Inflammatory macrophage (primary cell): Measurements from ENCODE around the gene ACKR1.
A peak's percentile ranks its signal among the peaks of the same experiment; 100 is the strongest.

Experiments used
- DNase-seq, 2 donors: peaks; one replicate each; pipeline ENCODE4 v3.0.0-alpha.2; 2020 to 2022

ACKR1 gene

DNA sequence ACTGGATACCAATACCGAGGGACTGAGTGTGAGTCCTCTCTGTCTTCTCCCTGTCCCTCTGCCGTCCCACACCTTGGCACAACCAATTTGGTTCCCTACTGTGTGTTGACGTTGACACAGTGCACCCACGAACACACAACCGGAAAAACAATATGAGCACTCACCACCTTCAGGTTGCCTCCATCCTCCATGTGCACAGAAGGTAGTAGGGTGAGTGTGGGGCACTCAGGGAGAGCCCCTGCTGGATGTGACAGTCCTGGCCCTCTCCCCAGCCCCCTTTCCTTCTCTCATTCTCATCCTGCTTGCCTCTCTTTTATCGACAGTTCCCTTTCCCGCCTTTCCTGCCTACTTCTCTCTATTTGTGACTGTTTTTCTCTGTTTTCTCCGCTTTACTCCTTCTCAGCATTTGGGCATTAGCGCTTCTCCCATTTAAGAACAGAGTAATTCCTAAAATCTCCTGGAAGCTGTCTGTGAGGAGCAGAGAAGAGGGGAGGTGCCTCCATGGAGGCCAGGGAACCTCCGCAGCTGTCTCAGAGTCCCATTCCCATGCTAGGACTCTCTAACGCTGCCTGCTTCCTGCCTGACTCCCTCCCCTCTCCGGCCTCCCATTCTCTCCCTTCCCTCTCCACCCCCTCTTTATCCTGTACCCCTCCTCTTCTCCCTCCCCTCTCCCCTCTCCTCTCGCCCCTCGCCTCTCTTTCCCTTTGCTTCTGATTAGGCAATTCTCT, 16.9 kb upstream of the ACKR1 start:
- no peak for DNase-seq

DNA sequence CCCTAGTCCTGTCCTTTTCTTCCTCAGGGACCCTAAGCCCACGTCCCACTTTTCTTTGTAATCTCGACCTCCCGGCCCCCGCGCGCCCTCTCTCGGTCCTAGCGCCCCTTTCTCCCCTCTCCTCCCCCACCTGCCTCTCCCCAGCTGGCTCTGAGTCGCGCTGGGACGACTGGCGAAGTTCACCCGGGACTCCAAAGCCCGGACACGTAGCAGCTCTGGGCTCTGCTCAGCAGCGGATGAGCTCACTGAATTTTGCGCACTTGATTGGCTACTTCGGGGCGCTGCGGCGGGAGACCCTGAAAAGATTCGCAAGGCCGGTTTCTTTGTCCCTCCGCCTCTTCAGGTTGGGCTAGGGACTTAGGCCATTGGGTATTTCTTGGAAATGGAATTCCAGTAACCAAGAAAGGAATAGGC, 16.3 kb upstream of the ACKR1 start:
- peak; percentile 47 to 48 for DNase-seq

DNA sequence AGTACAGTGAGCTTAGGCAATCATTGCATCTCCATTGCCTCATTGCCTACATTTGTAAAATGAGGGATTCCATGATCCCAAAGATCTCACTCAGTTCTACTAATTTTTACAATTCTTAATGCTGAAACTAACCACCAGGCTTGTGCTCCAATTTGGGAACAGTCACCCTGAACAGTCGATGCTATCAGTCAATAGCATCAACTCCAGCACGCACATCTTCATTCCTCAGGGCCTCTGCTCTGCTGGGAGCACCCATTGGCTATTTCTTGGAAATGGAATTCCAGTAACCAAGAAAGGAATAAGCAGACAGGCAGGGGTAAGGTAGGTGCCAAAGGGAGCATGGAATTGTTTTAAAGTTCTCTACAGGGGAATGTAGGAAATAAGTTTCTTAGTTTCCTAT, 14.2 kb upstream of the ACKR1 start:
- DNase-seq, result no peak

DNA sequence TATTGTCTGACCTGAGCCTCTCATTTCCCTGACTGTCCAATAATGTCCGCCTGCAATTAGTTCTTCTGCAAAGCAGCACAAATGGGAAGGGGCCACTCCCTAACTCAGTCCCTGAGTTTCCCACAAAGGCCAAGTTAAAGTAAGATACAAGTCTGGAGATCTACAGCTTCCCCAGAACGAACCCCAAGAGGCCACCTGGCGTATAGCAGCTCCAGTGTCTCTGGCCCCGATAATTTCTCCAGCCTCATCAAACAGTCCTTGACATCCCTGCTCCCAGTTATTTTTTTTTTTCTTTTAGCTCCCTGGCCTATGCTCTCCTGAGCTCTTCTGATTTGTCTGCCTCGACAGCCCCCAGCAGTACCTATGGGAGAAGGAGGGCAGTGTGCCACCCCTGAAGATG, 8.1 kb upstream of the ACKR1 start:
- DNase-seq, result no peak

DNA sequence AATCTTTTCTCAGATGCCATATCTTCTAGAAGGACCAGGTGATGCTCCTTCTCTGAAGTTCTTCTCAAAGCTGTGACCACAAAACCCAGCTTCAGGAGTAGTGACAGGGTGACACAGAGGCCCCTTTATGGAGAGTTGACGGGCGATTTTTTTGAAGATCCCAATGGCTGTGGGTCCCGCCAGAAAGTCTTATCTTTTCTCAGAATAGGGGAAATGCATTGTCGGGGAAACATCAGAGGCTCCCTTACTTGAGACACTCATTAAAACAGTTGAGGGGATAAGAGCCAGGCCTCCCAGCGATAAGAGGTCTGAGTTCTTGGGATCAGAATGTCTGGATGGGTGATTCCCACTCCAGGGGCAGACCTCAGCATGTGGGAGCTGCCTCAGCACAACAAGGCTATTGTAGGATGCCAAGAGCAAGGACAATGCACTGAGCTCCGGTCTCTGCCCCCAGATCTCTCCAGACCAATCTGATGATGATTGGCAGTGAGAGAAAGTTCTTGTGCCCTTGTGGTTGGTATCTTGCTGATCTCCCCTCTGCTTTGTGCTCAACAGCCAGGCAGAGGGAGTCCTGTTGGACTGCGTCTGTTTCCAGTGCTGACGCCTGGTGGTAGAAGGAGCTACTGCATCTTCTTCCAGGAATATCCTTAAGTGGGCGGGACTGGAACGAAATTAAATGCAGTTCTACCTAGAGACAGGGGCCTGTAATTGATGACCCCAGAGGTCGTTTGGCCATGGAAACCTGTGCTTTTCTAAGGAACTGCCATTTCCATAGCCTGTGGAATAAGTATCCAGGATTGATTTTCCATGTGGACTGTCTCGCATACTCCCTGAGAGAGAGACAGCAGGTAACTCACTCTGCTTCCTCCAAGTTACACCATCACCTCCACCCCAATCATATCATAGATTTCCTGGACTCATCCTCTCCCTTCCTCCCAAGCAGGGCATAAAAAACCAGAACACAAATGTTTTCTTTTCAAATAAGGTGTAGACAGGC, 6.8 kb upstream of the ACKR1 start:
- peak; percentile 85 to 88 for DNase-seq

DNA sequence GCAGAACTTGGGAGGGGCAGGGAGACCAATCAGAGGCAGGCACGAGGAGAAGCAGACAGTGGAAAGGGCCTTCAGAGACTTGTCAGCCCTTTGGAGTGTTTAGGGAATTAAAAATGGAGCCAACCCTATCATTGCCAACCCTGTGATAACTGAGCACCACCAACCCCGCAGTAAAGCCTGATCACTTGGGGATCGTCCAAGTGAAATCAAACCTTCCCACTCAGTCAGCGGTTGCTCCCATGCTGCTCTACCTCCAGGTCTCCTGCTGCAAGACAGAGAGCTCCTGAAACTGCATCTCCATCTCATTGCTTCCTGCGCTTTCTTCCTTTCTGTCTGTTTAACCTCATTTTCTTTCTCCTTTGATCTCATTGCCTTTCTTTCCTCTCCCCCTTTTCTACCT, 4.8 kb upstream of the ACKR1 start:
- DNase-seq, result no peak

DNA sequence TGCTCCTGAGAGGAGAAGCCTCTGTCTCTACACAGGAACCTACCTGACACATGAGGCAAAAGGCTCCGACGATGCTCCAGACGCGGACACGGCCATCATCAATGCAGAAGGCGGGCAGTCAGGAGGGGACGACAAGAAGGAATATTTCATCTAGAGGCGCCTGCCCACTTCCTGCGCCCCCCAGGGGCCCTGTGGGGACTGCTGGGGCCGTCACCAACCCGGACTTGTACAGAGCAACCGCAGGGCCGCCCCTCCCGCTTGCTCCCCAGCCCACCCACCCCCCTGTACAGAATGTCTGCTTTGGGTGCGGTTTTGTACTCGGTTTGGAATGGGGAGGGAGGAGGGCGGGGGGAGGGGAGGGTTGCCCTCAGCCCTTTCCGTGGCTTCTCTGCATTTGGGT, 3.9 kb upstream of the ACKR1 start:
- no peak for DNase-seq

DNA sequence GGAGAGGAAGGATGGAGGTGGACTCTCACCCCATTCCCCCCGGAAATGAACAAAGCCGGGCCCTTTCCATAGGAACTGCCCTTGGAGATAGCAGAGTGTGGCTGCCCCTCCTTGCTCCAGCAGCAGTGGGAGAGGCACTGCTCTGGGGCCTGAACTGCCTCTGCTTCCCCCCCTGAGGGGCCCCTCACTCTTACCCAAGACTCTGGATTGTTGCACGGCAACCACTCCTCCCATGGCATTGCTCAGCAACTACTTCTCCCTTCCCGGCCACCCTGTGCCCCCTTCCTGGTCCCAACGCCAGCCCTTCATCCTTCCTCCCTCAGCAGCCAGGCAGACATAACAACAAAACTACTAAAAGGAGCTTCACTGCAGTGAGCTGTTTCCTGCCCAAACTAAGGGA, 3.0 kb upstream of the ACKR1 start:
- peak in 1 of 2 donors; percentile 4 for DNase-seq

DNA sequence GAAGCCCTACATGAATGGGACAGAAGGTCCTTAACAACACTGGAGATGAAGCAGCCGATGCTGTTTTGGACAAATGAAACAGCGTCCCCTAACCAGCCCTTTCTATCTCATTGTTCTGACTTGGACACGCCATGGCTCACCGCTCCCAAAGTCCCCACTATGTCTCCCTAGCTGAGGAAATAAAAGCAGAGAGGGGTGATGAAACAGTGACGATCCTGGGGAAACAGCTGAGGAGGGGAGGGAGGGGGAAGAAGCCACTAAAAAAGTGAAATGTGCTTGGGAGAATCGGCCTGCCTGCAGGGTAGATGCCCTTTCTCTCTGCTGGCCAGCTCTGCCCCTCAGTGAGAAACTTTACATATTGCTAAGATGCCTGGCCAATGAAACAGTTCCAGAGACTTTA, 1.1 kb upstream of the ACKR1 start:
- DNase-seq, result no peak

DNA sequence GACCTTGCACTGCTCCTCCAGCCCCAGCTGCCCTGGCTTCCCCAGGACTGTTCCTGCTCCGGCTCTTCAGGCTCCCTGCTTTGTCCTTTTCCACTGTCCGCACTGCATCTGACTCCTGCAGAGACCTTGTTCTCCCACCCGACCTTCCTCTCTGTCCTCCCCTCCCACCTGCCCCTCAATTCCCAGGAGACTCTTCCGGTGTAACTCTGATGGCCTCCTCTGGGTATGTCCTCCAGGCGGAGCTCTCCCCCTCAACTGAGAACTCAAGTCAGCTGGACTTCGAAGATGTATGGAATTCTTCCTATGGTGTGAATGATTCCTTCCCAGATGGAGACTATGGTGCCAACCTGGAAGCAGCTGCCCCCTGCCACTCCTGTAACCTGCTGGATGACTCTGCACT, 550 bp downstream of the ACKR1 start:
- DNase-seq, result no peak

DNA sequence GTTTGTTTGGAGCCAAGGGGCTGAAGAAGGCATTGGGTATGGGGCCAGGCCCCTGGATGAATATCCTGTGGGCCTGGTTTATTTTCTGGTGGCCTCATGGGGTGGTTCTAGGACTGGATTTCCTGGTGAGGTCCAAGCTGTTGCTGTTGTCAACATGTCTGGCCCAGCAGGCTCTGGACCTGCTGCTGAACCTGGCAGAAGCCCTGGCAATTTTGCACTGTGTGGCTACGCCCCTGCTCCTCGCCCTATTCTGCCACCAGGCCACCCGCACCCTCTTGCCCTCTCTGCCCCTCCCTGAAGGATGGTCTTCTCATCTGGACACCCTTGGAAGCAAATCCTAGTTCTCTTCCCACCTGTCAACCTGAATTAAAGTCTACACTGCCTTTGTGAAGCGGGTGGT, 1.4 kb downstream of the ACKR1 start:
- no peak for DNase-seq

DNA sequence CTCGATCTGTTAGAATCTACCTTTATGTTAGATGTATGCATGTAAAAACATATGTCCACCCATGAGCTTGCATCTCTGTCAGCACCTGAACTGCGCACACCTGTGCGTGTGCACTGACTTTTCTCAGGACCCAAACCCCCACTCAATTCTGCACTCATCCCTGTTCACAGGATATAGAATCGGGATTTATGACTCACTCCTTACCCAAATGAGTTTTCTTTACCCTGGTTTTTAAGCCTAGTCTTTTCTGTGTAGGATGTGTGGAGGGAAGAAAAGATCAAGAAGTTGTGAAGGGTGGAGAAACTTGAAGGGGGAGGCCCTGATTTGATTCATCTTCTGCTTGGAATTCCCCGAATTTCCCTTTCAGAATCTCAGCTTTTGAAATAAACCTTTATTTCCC, 2.4 kb downstream of the ACKR1 start:
- DNase-seq, result no peak

DNA sequence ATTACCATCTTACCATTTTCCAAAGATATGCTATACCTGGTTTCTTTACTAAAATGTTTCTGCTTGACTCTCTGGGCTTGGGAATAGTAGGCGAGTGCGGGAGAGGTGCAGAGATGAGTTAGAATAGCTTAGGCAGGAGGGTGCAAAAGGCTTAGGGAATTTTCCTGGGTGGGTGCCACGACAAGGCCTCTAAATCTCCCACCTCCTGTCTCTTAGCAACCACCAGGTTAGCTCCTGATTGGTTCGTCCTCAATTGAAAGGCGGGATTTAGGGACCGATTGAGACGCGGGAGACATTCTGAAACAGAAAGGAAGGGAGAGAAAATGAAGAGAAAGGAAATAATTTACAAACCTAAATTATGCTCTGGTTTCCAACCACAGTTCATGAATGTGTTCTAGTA, 3.1 kb downstream of the ACKR1 start:
- no peak for DNase-seq

DNA sequence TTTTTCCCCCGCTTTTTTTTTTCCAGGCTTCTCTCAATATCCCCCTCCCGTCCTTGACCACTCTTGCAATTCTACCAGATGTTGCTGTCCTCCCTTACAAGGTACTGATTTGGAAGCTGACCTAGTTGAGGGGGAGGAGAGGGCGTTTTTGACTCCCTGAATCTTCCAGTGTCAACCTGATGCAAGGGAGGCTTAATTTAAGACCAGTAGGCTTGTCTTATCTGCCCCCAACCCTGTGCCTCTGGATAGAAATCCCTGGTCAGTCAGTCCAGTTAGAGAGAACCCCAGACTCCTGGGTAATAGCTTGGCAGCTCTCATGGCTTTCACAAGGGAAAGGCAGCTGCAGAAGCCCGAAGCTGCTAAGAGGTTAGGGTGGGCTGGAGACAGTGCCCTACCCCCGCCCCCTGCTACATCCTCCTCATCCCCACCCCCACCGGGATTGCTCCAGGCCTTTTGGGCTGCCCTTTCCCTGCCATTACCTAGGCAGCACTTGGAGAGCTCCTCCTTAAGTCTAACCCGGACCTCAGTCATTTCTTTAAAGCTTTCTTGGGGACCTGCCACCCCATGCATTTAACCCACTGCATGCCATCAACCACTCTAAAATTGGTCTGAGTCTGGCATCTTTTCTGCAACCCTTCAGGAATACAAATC, 3.6 kb downstream of the ACKR1 start:
- DNase-seq, result no peak

DNA sequence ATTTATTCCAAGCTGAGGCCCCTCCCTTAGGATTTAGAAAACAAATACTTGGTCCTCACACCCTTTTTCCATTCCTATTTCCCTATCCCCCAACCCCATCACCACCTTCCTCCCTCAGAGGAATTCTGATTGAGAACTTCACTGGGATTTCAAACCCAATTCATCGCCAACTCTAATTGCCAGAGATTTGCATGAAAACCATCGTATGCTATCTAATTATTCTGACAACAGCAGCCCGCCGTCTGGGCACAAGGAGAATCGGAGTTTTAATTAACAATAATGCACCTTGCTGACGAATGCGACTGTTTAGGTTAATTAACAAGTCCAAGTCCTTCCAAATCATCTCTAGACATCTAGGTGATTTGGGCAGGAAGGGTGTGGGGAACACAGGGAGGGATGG, 4.4 kb downstream of the ACKR1 start:
- DNase-seq, result no peak

DNA sequence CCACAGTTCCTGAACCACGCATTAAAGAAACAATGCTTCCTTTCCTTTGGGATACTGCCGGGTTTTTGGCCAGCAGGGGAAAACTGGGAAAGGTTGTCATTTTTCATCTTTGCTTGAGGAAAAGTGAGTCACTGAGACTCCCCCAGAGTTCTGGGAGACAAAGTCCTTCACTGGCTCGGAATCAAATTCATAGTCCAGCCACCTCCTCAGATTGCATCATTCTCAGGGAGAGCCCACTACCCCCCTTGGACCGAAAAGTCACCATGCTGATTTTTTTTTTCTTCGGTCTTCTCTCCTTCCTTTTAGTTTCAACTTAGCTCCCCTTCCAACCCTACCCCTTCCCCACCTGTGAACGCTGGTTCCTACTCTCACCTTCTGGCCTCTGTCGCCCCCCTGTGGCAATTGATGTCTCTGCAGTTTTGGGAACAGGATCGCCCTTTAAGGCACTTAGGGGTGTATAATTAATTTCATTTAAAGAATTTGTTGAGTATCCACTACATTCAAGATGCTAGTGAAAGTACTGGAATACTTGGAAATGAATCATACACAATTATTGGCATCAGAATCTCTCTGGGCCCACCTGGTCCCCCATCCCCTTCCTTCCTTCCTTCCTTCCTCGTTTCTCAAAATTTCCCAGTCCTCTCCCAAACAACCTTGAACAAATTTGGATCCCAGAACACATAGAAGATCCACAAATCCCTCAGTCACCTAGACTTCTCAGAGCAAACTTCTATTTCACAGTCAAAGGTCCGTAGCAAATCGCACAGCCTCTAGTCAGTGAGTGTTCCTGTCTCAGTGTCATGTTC, 6.9 kb downstream of the ACKR1 start:
- DNase-seq, result peak; percentile 33 to 42

DNA sequence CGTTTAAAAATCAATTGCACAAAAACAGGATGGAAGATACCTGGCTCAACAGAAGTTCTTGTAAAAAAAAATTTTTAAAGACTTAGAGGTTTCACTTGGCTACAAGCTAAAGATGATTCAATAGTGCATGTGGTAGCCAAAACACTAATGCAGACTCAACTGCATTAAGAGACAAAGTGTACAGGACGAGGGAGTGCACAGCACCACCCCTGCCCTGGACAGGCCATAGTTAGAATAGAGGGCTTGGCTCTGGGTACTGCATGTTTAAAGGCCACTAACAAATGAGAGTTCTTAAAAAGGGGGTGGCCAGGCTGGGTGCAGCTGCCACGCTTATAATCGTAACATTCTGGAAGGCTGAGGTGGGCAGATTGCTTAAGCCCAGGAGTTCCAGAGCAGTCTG, 7.9 kb downstream of the ACKR1 start:
- no peak for DNase-seq

DNA sequence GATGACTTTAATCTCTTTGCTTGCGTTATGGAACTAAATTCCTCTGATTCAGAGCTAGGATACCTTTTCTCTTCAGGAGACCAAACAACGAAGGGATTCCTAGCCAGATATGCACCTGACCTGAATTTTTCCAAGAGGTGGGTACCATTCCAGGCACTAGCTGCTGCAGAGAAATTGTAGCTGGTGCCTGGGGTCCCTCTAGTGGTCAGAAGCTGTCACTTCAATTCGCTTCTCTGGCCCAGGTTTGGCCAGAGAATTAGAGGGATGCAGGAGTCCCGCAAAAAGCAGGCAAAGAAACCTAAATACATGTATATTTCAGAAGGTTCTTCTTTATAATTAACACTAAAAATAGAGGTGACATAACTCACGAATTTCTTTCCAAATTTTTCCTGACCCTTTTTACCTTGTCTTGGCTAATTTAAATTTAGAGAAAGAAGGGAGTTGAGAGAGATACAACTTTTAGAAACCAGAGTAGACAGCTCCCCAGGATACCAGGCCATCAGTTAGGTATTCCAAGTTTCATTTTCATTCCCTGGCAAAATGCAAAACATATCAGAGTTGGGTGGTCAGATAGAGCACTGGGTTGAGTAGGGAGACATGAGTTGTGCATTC, 9.6 kb downstream of the ACKR1 start:
- peak; percentile 47 to 54 for DNase-seq

DNA sequence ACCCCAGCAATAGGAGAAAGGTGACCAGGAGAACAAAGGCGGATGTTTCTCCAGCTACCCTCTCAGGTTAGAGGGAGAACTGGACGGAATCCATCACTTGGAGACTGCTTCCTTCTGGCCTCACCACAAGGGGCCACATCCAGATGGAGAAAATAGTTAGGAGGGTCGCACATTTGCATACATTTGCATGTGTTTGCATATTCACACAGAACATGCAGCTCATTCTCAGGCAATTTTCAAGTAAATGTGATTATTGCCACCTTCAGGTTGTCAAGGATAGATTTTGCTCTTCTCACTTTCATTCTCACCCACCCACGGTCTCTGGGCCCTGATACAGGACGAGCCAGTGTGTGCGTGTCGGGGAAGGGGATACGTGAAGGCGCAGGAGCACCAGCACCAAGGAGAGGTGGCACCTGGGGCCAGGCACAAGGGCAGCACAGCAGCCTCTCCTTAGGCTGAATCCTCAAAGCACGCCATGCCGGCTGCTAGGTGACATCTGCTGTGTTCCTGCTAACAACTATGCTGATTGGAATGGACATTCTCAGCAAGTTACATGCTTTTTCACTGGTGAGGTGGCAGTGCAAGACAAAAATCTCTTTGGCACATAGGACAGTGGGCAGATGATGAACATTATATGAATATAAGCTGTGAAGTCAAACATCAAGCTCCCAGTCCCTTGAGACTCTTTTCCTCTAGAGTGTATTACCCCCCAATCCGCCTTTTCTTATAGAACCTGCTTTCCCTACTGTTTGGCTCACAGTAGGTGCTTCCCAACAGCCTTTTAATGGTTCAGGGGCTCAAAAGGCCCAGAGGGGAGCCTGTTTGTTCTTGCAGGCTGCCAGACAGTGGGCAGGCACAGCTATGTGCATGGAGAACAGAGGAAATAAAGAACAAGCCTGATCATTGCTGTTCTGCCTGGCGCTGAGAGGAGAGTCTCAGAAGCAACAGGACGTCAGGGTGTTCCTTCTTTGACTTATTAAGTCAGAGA, 14.3 kb downstream of the ACKR1 start:
- no peak for DNase-seq

DNA sequence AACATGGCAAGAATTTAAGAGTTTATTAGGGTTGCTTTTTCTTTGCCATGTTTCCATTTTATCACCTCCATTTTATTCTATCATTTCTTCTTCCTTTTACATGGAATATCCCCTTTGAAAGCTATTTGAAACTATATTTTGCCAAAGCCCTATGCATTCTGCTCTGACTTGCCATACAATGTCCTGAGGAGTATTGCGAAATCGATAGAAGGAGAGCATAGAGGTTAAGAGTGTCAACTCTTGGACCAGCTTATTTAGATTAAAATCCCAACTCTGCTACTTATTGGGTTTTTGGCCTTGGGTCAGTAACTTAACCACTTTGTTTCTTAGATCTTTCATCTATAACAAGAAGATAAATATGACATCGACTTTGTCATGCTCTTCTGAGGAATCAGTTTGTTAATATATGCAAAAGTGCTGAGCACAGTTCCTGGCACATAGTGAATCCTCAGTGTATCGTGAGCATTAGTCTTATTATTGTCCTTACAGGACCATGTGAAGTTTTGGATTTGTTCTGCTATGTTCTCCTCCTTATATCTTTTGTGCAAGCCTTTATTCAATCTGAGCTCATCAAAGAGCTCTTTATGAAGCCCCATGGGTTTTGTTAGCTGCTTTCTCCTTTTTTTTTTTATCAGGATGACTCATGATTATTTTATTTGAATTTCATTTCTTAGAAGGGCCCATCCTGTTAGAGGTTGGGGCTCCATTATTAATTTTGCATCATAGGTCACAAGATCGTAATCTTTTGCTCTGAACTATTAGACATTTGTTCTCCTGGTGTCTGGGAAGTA, 17.6 kb downstream of the ACKR1 start:
- no peak for DNase-seq
